CD4-positive, alpha-beta T cell (primary cell): ENCODE measurements around the gene GPR27. TPM values are rescaled to one million over a fixed set of nuclear protein-coding genes. Genes with fewer than 3 reads are reported as not detected.

ENCODE experiments used
- ATAC-seq: fragments of 200-7000 bp; cut with Tn5 transposase; one replicate; pipeline ENCODE4 v1.10.0; 2022; ENCODE audit warnings: mild to moderate bottlenecking; ENCODE audit not compliant: poor library complexity
- CTCF ChIA-PET: fragments of 350-600 bp; sonication (Branson Sonifier 250); formaldehyde crosslinking; loops from one replicate; lab custom pipeline; 2021; ENCODE audit warnings: antibody characterized with exemption, inconsistent platforms; lab: Charles Lee
- POLR2A ChIA-PET: fragments of 350-600 bp; sonication (Branson Sonifier 250); formaldehyde crosslinking; loops from one replicate; lab custom pipeline; 2021; ENCODE audit warnings: antibody characterized with exemption, inconsistent platforms; lab: Charles Lee
- DNase-seq, 14 experiments: peaks; one replicate each; pipeline ENCODE4 v3.0.0-alpha.2; 2013 to 2020; ENCODE audit warnings: mixed read lengths in 2 of 14
- H3K27ac ChIP-seq, 2 donors: one replicate each; pipeline versions ENCODE4 v1.5.1 to v1.7.0; 2013; ENCODE audit warnings: low read length in 2 of 2, low read depth in 1 of 2, mild to moderate bottlenecking in 1 of 2
- H3K27me3 ChIP-seq, 2 experiments: 1 replicate in 1 of 2; 2 replicates in 1 of 2; pipeline versions ENCODE4 v1.6.1 to v1.7.0; 2013; ENCODE audit warnings: low read length in 2 of 2, control low read depth in 1 of 2, mild to moderate bottlenecking in 1 of 2, moderate library complexity in 1 of 2; ENCODE audit not compliant: insufficient read depth in 2 of 2, control insufficient read depth in 1 of 2
- H3K36me3 ChIP-seq: one replicate; pipeline ENCODE4 v1.6.1; 2013; ENCODE audit warnings: low read length, control low read depth; ENCODE audit not compliant: insufficient read depth
- H3K4me1 ChIP-seq: one replicate; pipeline ENCODE4 v1.6.1; 2013; ENCODE audit warnings: low read length, control low read depth; ENCODE audit not compliant: insufficient read depth
- H3K4me3 ChIP-seq: one replicate; pipeline ENCODE4 v1.5.1; 2013; ENCODE audit warnings: mild to moderate bottlenecking, low read length, moderate library complexity
- H3K9me3 ChIP-seq, 2 experiments: 1 replicate in 1 of 2; 2 replicates in 1 of 2; pipeline versions ENCODE4 v1.6.1 to v1.7.0; 2013; ENCODE audit warnings: low read length in 2 of 2, mild to moderate bottlenecking in 2 of 2, control low read depth in 1 of 2, moderate library complexity in 1 of 2; ENCODE audit not compliant: control insufficient read depth in 1 of 2, insufficient read depth in 1 of 2
- H3K27ac Mint-ChIP-seq: one replicate; pipeline ENCODE4 v1.8.0; 2020; ENCODE audit warnings: mixed read lengths
- H3K27me3 Mint-ChIP-seq: one replicate; pipeline ENCODE4 v1.8.0; 2021; ENCODE audit warnings: mixed read lengths
- H3K36me3 Mint-ChIP-seq: one replicate; pipeline ENCODE4 v1.8.0; 2021; ENCODE audit warnings: low read depth, mixed read lengths
- H3K4me1 Mint-ChIP-seq: one replicate; pipeline ENCODE4 v1.8.0; 2021; ENCODE audit warnings: low read depth, mixed read lengths
- H3K4me3 Mint-ChIP-seq: one replicate; pipeline ENCODE4 v1.8.0; 2020; ENCODE audit warnings: mild to moderate bottlenecking, mixed read lengths
- H3K9me3 Mint-ChIP-seq: one replicate; pipeline ENCODE4 v1.8.0; 2020; ENCODE audit warnings: mixed read lengths
- intact Hi-C, 2 experiments: fragments of 100-400 bp; cut with DNase I in 1 of 2; cut with micrococcal nuclease in 1 of 2; formaldehyde crosslinking; loops; one replicate each; pipeline versions ENCODE4 v1.15.1 to v1.9.0; 2023 to 2025; cut with DNase I, micrococcal nuclease
- polyA plus RNA-seq, 2 donors: library from polyadenylated mRNA; unstranded; fragments of 120-200 nt; gene quantifications; one replicate each; pipeline ENCODE4 v1.2.1, GENCODE V29; 2013
- total RNA-seq, 174 experiments: library from RNA in 2 of 174; stranded (reverse) in 2 of 174; gene quantifications; one replicate each; pipeline ENCODE4 v1.2.3 and lab custom pipeline; 2021 to 2026
- TF ChIP-seq, protein P1 (sequence below): fragments of 200-600 bp; IDR thresholded peaks from one replicate; pipeline ENCODE4 v1.8.0; 2022; ENCODE audit warnings: antibody characterized with exemption, mild to moderate bottlenecking

GPR27 gene, protein sequence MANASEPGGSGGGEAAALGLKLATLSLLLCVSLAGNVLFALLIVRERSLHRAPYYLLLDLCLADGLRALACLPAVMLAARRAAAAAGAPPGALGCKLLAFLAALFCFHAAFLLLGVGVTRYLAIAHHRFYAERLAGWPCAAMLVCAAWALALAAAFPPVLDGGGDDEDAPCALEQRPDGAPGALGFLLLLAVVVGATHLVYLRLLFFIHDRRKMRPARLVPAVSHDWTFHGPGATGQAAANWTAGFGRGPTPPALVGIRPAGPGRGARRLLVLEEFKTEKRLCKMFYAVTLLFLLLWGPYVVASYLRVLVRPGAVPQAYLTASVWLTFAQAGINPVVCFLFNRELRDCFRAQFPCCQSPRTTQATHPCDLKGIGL
- total RNA-seq (1 to 10 TPM in 1 of 2 experiments, under 1 TPM in 1; 0.84 to 1.1 TPM), total RNA-seq (lab: John Stamatoyannopoulos, UW) (0 to 6.8 (median 0.76) reads per million in 172 experiments)
- 0.54 TPM for polyA plus RNA-seq (2013, experiment 1 of 2)
- 0.87 TPM for polyA plus RNA-seq (2013, experiment 2 of 2)

DNA sequence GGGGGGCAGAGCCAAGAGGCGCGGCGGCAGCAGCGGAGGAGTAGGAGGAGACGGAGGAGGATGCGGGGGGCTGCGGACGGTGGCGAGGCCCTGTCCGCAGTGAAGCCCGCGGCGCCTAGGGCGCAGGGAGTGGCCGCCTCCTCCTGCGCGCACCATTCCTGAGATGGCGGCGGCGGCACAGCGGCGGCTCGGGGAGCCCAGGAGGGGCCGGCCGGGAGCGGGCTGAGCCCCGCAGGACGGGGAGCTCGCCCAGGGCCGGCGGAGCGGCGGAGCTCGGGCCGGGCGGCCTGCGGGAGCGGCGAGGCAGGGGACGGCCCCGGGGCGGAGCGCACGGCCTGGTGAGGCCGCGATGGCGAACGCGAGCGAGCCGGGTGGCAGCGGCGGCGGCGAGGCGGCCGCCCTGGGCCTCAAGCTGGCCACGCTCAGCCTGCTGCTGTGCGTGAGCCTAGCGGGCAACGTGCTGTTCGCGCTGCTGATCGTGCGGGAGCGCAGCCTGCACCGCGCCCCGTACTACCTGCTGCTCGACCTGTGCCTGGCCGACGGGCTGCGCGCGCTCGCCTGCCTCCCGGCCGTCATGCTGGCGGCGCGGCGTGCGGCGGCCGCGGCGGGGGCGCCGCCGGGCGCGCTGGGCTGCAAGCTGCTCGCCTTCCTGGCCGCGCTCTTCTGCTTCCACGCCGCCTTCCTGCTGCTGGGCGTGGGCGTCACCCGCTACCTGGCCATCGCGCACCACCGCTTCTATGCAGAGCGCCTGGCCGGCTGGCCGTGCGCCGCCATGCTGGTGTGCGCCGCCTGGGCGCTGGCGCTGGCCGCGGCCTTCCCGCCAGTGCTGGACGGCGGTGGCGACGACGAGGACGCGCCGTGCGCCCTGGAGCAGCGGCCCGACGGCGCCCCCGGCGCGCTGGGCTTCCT lies at the start of gene GPR27:
GPR27 (plus strand) TSS at position 155 of the 909 bp plus-strand sequence; CDS start at position 350, 195 bp downstream.
- Mint-ChIP-seq H3K27me3 (peaks cover 50% of the 10 kb centered on the region), H3K9me3 (no peaks in the 10 kb centered on the region), H3K36me3 (no peaks in the 10 kb centered on the region), H3K4me3 (peak within 1 kb of the TSS; percentile 86), H3K27ac (no peak within 1 kb of the TSS), H3K4me1 (peaks cover 8% of the 10 kb centered on the region)
- DNase-seq: peak in 4 of 14 experiments; percentile 11 to 48 (median 32)
- intact Hi-C loops: loop anchor here in 1 of 2 experiments (5.0 kb wide), 1 partner anchor 42 kb away; no protein-coding TSS in a partner anchor
- Histone ChIP-seq H3K4me1 (peaks cover 10% of the 10 kb centered on the region), H3K27ac (no peak within 1 kb of the TSS), H3K4me3 (no peak within 1 kb of the TSS), H3K36me3 (no peaks in the 10 kb centered on the region), H3K27me3 (peaks cover 24 to 27% of the 10 kb centered on the region in 2 experiments), H3K9me3 (peaks cover 0 to 4% of the 10 kb centered on the region in 2 experiments)
- ChIA-PET CTCF (no interaction called here), POLR2A (interaction anchor here (1.0 kb wide), 1 partner anchor 24 kb away, joined by 3 read pairs; no protein-coding TSS in a partner anchor)
- TF ChIP-seq, protein P1, sequence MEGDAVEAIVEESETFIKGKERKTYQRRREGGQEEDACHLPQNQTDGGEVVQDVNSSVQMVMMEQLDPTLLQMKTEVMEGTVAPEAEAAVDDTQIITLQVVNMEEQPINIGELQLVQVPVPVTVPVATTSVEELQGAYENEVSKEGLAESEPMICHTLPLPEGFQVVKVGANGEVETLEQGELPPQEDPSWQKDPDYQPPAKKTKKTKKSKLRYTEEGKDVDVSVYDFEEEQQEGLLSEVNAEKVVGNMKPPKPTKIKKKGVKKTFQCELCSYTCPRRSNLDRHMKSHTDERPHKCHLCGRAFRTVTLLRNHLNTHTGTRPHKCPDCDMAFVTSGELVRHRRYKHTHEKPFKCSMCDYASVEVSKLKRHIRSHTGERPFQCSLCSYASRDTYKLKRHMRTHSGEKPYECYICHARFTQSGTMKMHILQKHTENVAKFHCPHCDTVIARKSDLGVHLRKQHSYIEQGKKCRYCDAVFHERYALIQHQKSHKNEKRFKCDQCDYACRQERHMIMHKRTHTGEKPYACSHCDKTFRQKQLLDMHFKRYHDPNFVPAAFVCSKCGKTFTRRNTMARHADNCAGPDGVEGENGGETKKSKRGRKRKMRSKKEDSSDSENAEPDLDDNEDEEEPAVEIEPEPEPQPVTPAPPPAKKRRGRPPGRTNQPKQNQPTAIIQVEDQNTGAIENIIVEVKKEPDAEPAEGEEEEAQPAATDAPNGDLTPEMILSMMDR: no peak
- peak; percentile 58 for ATAC-seq

- H3K4me3 Mint-ChIP-seq: no peak overlapping the region
- ATAC-seq: no peak
Observed at GRCh38 chr3:71704915-71705314, 48.7 kb upstream of the GPR27 start.

More at GRCh38 chr3:71704915-71705314, 48.7 kb upstream of the GPR27 start:
- ChIA-PET POLR2A (interaction anchor here (1.0 kb wide), 1 partner anchor 25 kb away, joined by 3 read pairs; no protein-coding TSS in a partner anchor), CTCF (no interaction called here)
- Mint-ChIP-seq H3K27ac (peak overlapping the region; percentile 85), H3K9me3 (no peaks in the 10 kb centered on the region), H3K27me3 (no peaks in the 10 kb centered on the region), H3K36me3 (peaks cover 82% of the 10 kb centered on the region), H3K4me1 (peaks cover 89% of the 10 kb centered on the region)
- no peak overlapping the region for H3K4me3 ChIP-seq
- no peak overlapping the region for H3K27ac ChIP-seq
- intact Hi-C loops: loop anchor here in 1 of 2 experiments (10.0 kb wide), 1 partner anchor 120 kb away; the partner anchor contains the start of gene FOXP1
- peaks cover 56% of the 10 kb centered on the region for H3K36me3 ChIP-seq
- H3K9me3 ChIP-seq: no peaks in the 10 kb centered on the region
- peaks cover 50% of the 10 kb centered on the region for H3K4me1 ChIP-seq
- DNase-seq: no peak
- no peaks in the 10 kb centered on the region for H3K27me3 ChIP-seq
- TF ChIP-seq, protein P1: no peak
